Measurements from ENCODE around the gene TTC39A. TPM values are rescaled to one million over a fixed set of nuclear protein-coding genes. Genes with fewer than 3 reads are reported as not detected.

Gene TTC39A
- total RNA-seq (10 to 100 TPM in 8 of 9 donors, 1 to 10 TPM in 1; 8.1 to 44.8 (median 20.4) TPM), polyA plus RNA-seq (1 to 10 TPM; 4.7 to 8.7 (median 5.9) TPM)
- long read RNA-seq, donor 1 = 0 reads
- long read RNA-seq, donor 2 = 0 reads
- long read RNA-seq, donor 3 = 0 reads
- long read RNA-seq, donor 4, partial matches to known transcripts = 1 of 4 reads
- long read RNA-seq, donor 4, other reads (novel, unspliced or antisense) = 3 of 4 reads
- long read RNA-seq, donor 5, partial matches to known transcripts = 4 of 26 reads
- long read RNA-seq, donor 5, other reads (novel, unspliced or antisense) = 19 of 26 reads
- long read RNA-seq, donor 6, partial matches to known transcripts = 0 of 1 reads
- long read RNA-seq, donor 6, other reads (novel, unspliced or antisense) = 1 of 1 reads
- long read RNA-seq, donor 7 = 0 reads
- long read RNA-seq, donor 8 = 0 reads
- long read RNA-seq, donor 9 = 0 reads
- long read RNA-seq, donor 10 = 0 reads

- H3K27ac ChIP-seq = peak within 1 kb of the TSS in 3 of 5 donors; percentile 11 to 72 (median 39)
- TF ChIP-seq, protein P1, sequence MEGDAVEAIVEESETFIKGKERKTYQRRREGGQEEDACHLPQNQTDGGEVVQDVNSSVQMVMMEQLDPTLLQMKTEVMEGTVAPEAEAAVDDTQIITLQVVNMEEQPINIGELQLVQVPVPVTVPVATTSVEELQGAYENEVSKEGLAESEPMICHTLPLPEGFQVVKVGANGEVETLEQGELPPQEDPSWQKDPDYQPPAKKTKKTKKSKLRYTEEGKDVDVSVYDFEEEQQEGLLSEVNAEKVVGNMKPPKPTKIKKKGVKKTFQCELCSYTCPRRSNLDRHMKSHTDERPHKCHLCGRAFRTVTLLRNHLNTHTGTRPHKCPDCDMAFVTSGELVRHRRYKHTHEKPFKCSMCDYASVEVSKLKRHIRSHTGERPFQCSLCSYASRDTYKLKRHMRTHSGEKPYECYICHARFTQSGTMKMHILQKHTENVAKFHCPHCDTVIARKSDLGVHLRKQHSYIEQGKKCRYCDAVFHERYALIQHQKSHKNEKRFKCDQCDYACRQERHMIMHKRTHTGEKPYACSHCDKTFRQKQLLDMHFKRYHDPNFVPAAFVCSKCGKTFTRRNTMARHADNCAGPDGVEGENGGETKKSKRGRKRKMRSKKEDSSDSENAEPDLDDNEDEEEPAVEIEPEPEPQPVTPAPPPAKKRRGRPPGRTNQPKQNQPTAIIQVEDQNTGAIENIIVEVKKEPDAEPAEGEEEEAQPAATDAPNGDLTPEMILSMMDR (IDR thresholded peaks at IDR 0.05) = no peak
- TF ChIP-seq POLR2A (IDR thresholded peaks at IDR 0.05) = no peak
Observed at GRCh38 chr1:51330331-51331201, at the start of gene TTC39A. Gene TTC39A (minus strand): TSS chr1:51330562. CDS start chr1:51330477, 85 bp downstream.

DNA sequence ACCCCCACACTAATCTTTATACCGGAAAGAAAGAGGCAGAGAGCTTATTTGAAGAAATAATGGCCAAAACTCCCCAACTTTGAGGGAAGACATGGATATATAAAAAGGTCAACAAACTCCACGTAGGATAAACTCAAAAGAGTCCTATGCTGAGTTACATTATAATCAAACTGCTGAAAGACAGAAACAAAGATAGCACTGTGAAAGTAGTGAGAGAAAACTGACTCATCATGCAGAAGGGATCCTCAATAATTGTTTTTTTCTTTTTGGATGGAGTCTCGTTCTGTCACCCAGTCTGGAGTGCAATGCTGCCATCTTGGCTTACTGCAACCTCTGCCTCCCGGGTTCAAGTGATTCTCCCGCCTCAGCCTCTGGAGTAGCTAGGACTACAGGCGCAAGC, 48.5 kb upstream of the TTC39A start:
- Histone ChIP-seq H3K4me1 (replicated peaks in 1 of 2) (peaks cover 0 to 5% of the 10 kb centered on the region in 2 donors), H3K36me3 (replicated peaks in 1 of 2) (peaks cover 0 to 20% of the 10 kb centered on the region in 2 donors), H3K27ac (no peak overlapping the region), H3K4me3 (no peak overlapping the region), H3K9me3 (replicated peaks in 1 of 3) (peaks cover 0 to 5% (median 0%) of the 10 kb centered on the region in 3 donors), H3K27me3 (no peaks in the 10 kb centered on the region)
- TF ChIP-seq, protein P1 (IDR thresholded peaks at IDR 0.05) = no peak
- no peak for TF ChIP-seq POLR2A (IDR thresholded peaks at IDR 0.05)
- no peak for DNase-seq
- intact Hi-C loops (cut with DNase I) = no loop called here
- 94 to 98% (median 95%) methylated on average over 6 of the region's 6 CpGs for WGBS, 4 donors

More at GRCh38 chr1:51330331-51331201, at the start of gene TTC39A:
- Histone ChIP-seq H3K27me3 (no peaks in the 10 kb centered on the region), H3K36me3 (replicated peaks in 1 of 2) (no peaks in the 10 kb centered on the region), H3K4me1 (replicated peaks in 1 of 2) (peaks cover 0 to 20% of the 10 kb centered on the region in 2 donors), H3K9me3 (replicated peaks in 1 of 3) (no peaks in the 10 kb centered on the region), H3K4me3 (peak within 1 kb of the TSS in 2 of 4 donors; percentile 45 to 72)
- intact Hi-C loops (cut with DNase I) = no loop called here
- WGBS, 4 donors = 2 to 41% (median 6%) methylated on average over 3 to 78 of the region's 87 CpGs
- DNase-seq = peak in 1 of 7 donors; percentile 20

- H3K4me1 ChIP-seq (replicated peaks in 1 of 2) = no peaks in the 10 kb centered on the region
- no peak for TF ChIP-seq POLR2A (IDR thresholded peaks at IDR 0.05)
- TF ChIP-seq, protein P1 (IDR thresholded peaks at IDR 0.05) = no peak
- H3K9me3 ChIP-seq (replicated peaks in 1 of 3) = no peaks in the 10 kb centered on the region
- no peaks in the 10 kb centered on the region for H3K27me3 ChIP-seq
- DNase-seq = no peak
- WGBS, 4 donors = 91 to 98% (median 95%) methylated on average over 3 of the region's 3 CpGs
- no peak overlapping the region for H3K4me3 ChIP-seq
- H3K36me3 ChIP-seq (replicated peaks in 1 of 2) = peaks cover 0 to 34% of the 10 kb centered on the region in 2 donors
- intact Hi-C loops (cut with DNase I) = no loop called here
- H3K27ac ChIP-seq = no peak overlapping the region
Observed at GRCh38 chr1:51373898-51374297, 43.5 kb upstream of the TTC39A start.

DNA sequence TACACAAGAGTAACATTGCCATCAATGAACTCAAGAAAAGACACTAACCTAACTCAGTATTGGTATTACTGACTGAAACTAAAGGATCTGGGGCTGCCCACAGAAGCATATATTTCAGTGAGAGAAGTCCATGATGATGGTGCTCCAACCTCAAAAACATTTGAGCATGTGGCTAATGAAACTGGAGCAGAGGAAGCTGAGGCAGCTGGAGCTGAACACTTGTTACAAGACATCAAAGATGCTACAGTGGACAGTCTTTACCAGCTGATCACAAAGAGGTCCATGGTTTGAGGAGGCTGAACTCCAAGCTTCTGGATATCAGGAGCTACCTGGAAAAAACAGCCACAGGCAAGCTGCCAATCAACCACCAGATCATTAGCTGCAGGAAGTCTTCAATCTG, 42.2 kb upstream of the TTC39A start:
- Histone ChIP-seq H3K27ac (no peak overlapping the region), H3K9me3 (replicated peaks in 1 of 3) (no peaks in the 10 kb centered on the region), H3K36me3 (replicated peaks in 1 of 2) (peaks cover 0 to 34% of the 10 kb centered on the region in 2 donors), H3K4me1 (replicated peaks in 1 of 2) (no peaks in the 10 kb centered on the region), H3K27me3 (no peaks in the 10 kb centered on the region), H3K4me3 (no peak overlapping the region)
- DNase-seq = no peak
- TF ChIP-seq, protein P1 (IDR thresholded peaks at IDR 0.05) = no peak
- TF ChIP-seq POLR2A (IDR thresholded peaks at IDR 0.05) = no peak
- intact Hi-C loops (cut with DNase I) = no loop called here

Data from adrenal gland (tissue), 19 donors.